ENCODE measurements around the gene ZNF771.

- TF ChIP-seq, protein P1, sequence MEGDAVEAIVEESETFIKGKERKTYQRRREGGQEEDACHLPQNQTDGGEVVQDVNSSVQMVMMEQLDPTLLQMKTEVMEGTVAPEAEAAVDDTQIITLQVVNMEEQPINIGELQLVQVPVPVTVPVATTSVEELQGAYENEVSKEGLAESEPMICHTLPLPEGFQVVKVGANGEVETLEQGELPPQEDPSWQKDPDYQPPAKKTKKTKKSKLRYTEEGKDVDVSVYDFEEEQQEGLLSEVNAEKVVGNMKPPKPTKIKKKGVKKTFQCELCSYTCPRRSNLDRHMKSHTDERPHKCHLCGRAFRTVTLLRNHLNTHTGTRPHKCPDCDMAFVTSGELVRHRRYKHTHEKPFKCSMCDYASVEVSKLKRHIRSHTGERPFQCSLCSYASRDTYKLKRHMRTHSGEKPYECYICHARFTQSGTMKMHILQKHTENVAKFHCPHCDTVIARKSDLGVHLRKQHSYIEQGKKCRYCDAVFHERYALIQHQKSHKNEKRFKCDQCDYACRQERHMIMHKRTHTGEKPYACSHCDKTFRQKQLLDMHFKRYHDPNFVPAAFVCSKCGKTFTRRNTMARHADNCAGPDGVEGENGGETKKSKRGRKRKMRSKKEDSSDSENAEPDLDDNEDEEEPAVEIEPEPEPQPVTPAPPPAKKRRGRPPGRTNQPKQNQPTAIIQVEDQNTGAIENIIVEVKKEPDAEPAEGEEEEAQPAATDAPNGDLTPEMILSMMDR (IDR thresholded peaks at IDR 0.05; ENCODE audit: borderline replicate concordance, extremely low read depth, low read length, poor library complexity, severe bottlenecking) = no peak
- no peak for TF ChIP-seq EZH2 (IDR thresholded peaks at IDR 0.05; ENCODE audit: borderline replicate concordance, low read depth, low read length, severe bottlenecking)
These were observed 27.4 kb downstream of the ZNF771 start for GRCh38 chr16:30434852-30435251.
